PFSK-1 (cell line): ENCODE measurements around the gene UBL3.

Experiments
- FOXP2 ChIP-seq: optimal IDR thresholded peaks from 2 replicates; pipeline ENCODE3; 2011; ENCODE audit warnings: borderline replicate concordance, control low read depth, inconsistent platforms; ENCODE audit not compliant: insufficient read depth; ENCODE audit errors: extremely low read length, extremely low read depth
- POLR2AphosphoS5 ChIP-seq: IDR thresholded peaks from 2 replicates; pipeline ENCODE4 v1.6.1; 2012; ENCODE audit warnings: low read depth, mild to moderate bottlenecking, control low read depth, low read length, moderate library complexity
- REST ChIP-seq, 2 experiments: IDR thresholded peaks; 2 replicates each; pipeline versions ENCODE4 v1.6.1 to v1.8.0; 2011 to 2012; ENCODE audit warnings: low read depth in 2 of 2, low read length in 2 of 2, control low read depth in 1 of 2, inconsistent platforms in 1 of 2, mild to moderate bottlenecking in 1 of 2, moderate library complexity in 1 of 2; ENCODE audit not compliant: insufficient read depth in 1 of 2
- SIN3A ChIP-seq: IDR thresholded peaks from 2 replicates; pipeline ENCODE4 v1.6.1; 2012; ENCODE audit warnings: mild to moderate bottlenecking, low read length, moderate library complexity, borderline replicate concordance; ENCODE audit not compliant: insufficient read depth
- TAF1 ChIP-seq: IDR thresholded peaks from 2 replicates; pipeline ENCODE4 v1.6.1; 2012; ENCODE audit warnings: low read length, control low read depth, borderline replicate concordance; ENCODE audit not compliant: insufficient read depth

The UBL3 gene

GRCh38 chr13:29889111-29889510, 38.7 kb upstream of the UBL3 start:
- TF ChIP-seq REST (IDR thresholded peaks at IDR 0.05; ENCODE audit: insufficient read depth in 1 of 2, low read depth in 2 of 2, low read length in 2 of 2) (no peak), FOXP2 (no peak), SIN3A (no peak), POLR2AphosphoS5 (no peak), TAF1 (no peak)

DNA sequence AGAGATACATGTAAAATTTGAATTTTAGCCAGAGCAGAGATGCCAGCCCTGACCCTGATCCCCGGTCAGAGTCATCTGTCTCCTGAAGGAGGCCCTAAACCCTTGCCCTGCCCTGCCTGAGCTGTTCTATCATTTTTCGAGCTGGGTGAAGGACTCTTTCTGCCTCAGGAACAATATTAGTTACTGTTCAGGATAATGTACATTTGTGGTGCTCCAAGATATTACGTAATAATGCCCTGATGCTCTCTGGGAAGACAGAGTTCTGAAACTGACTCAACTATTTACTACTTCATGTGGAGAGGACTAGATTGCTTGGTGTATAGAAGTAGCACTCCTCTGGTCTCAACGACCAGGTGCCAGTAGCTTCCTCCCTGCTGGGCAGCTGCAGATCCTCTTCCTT, 37.9 kb upstream of the UBL3 start:
- TF ChIP-seq TAF1 (no peak), FOXP2 (no peak), REST (IDR thresholded peaks at IDR 0.05; ENCODE audit: insufficient read depth in 1 of 2, low read depth in 2 of 2, low read length in 2 of 2) (no peak), SIN3A (no peak), POLR2AphosphoS5 (no peak)

- TF ChIP-seq FOXP2 (no peak), POLR2AphosphoS5 (no peak), SIN3A (no peak), REST (IDR thresholded peaks at IDR 0.05; ENCODE audit: insufficient read depth in 1 of 2, low read depth in 2 of 2, low read length in 2 of 2) (no peak), TAF1 (no peak)
Observed at GRCh38 chr13:29887686-29888085, 37.3 kb upstream of the UBL3 start.

GRCh38 chr13:29887030-29887557, 36.7 kb upstream of the UBL3 start:
- TF ChIP-seq FOXP2: no peak
- no peak for TF ChIP-seq SIN3A
- no peak for TF ChIP-seq TAF1
- no peak for TF ChIP-seq POLR2AphosphoS5
- TF ChIP-seq REST (IDR thresholded peaks at IDR 0.05; ENCODE audit: insufficient read depth in 1 of 2, low read depth in 2 of 2, low read length in 2 of 2): no peak

DNA sequence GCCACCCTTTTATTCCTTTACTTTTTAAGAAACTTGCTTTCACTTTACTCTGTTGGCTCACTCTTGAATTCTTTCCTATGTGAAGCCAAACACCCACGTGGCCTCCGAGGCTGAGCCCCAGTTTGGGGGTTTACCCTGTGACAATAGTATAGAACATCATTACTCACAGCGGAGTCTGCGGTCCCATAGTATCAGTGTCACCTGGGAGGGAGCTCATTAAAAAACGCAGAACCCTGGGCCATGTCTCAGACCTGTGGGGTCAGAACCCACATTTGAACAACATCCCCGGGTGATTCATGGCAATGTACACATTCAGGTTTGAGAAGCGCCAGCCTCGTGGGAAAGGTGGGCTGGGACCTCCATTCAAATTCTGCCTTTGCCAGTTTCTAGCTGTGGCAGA, 36.0 kb upstream of the UBL3 start:
- TF ChIP-seq REST (IDR thresholded peaks at IDR 0.05; ENCODE audit: insufficient read depth in 1 of 2, low read depth in 2 of 2, low read length in 2 of 2) (no peak), SIN3A (no peak)
